H9 (cell line): Measurements from ENCODE around the gene RSPRY1. TPM values are rescaled to one million over a fixed set of nuclear protein-coding genes. Genes with fewer than 3 reads are reported as not detected.

Source experiments
- DNase-seq: peaks from one replicate; pipeline ENCODE4 v3.0.0-alpha.2; 2017
- H2AFZ ChIP-seq: one replicate; pipeline ENCODE4 v1.6.1; 2013; ENCODE audit warnings: mild to moderate bottlenecking, low read length, control low read depth, moderate library complexity
- H2AK5ac ChIP-seq: 2 replicates; pipeline ENCODE4 v1.6.1; 2013; ENCODE audit warnings: low read length, control low read depth, mixed read lengths; ENCODE audit not compliant: insufficient read length
- H2BK120ac ChIP-seq: one replicate; pipeline ENCODE4 v1.6.1; 2013; ENCODE audit warnings: low read depth, mild to moderate bottlenecking, low read length, control low read depth, inconsistent platforms; ENCODE audit not compliant: poor library complexity, severe bottlenecking
- H2BK12ac ChIP-seq: 2 replicates; pipeline ENCODE4 v1.6.1; 2013; ENCODE audit warnings: low read length, control low read depth, mixed read lengths, low read depth; ENCODE audit not compliant: insufficient read length
- H2BK15ac ChIP-seq: 2 replicates; pipeline ENCODE4 v1.6.1; 2013; ENCODE audit warnings: low read depth, low read length, control low read depth
- H2BK20ac ChIP-seq: one replicate; pipeline ENCODE4 v1.6.1; 2013; ENCODE audit warnings: low read depth, mild to moderate bottlenecking, low read length, control low read depth, inconsistent platforms; ENCODE audit not compliant: poor library complexity, severe bottlenecking
- H2BK5ac ChIP-seq: 2 replicates; pipeline ENCODE4 v1.6.1; 2013; ENCODE audit warnings: low read length, control low read depth, mixed read lengths; ENCODE audit not compliant: insufficient read length
- H3K14ac ChIP-seq: 2 replicates; pipeline ENCODE4 v1.6.1; 2013; ENCODE audit warnings: low read length, control low read depth; ENCODE audit not compliant: insufficient read depth
- H3K18ac ChIP-seq: 2 replicates; pipeline ENCODE4 v1.6.1; 2013; ENCODE audit warnings: low read depth, mild to moderate bottlenecking, mixed read lengths, low read length, control low read depth; ENCODE audit not compliant: insufficient read length
- H3K23ac ChIP-seq: 2 replicates; pipeline ENCODE4 v1.6.1; 2013; ENCODE audit warnings: low read length, control low read depth, mixed read lengths, low read depth; ENCODE audit not compliant: insufficient read length
- H3K23me2 ChIP-seq: 2 replicates; pipeline ENCODE4 v1.6.1; 2013; ENCODE audit warnings: low read depth, mild to moderate bottlenecking, mixed read lengths, low read length, control low read depth; ENCODE audit not compliant: insufficient read length, poor library complexity, severe bottlenecking
- H3K27ac ChIP-seq: 2 replicates; pipeline ENCODE4 v1.5.1; 2013; ENCODE audit warnings: low read length, control low read depth, mixed read lengths, low read depth; ENCODE audit not compliant: insufficient read length
- H3K27me3 ChIP-seq: 2 replicates; pipeline ENCODE4 v1.6.1; 2013; ENCODE audit warnings: low read length, control low read depth, inconsistent platforms; ENCODE audit not compliant: insufficient read depth
- H3K4ac ChIP-seq: 2 replicates; pipeline ENCODE4 v1.6.1; 2013; ENCODE audit warnings: low read depth, mild to moderate bottlenecking, control low read depth, inconsistent platforms, low read length, moderate library complexity
- H3K4me1 ChIP-seq: 2 replicates; pipeline ENCODE4 v1.6.1; 2013; ENCODE audit warnings: low read length, control low read depth, inconsistent platforms; ENCODE audit not compliant: insufficient read depth
- H3K4me2 ChIP-seq: 2 replicates; pipeline ENCODE4 v1.6.1; 2013; ENCODE audit warnings: low read length, control low read depth, mixed read lengths; ENCODE audit not compliant: insufficient read length, insufficient read depth
- H3K56ac ChIP-seq: 2 replicates; pipeline ENCODE4 v1.6.1; 2013; ENCODE audit warnings: low read depth, mild to moderate bottlenecking, mixed read lengths, low read length, control low read depth; ENCODE audit not compliant: insufficient read length
- H3K79me1 ChIP-seq: 2 replicates; pipeline ENCODE4 v1.6.1; 2013; ENCODE audit warnings: low read depth, mild to moderate bottlenecking, moderate library complexity, low read length, control low read depth, inconsistent platforms; ENCODE audit not compliant: insufficient read depth, poor library complexity, severe bottlenecking
- H3K79me2 ChIP-seq: 2 replicates; pipeline ENCODE4 v1.6.1; 2013; ENCODE audit warnings: low read length, control low read depth, inconsistent platforms; ENCODE audit not compliant: insufficient read depth
- H3K9ac ChIP-seq: 2 replicates; pipeline ENCODE4 v1.6.1; 2013; ENCODE audit warnings: low read length, control low read depth, mixed read lengths; ENCODE audit not compliant: insufficient read length; ENCODE audit errors: extremely low read depth
- H3K9me3 ChIP-seq: one replicate; pipeline ENCODE4 v1.6.1; 2013; ENCODE audit warnings: low read depth, low read length, inconsistent platforms; ENCODE audit not compliant: control insufficient read depth
- H3T11ph ChIP-seq: one replicate; pipeline ENCODE4 v1.6.1; 2013; ENCODE audit warnings: mild to moderate bottlenecking, low read length, control low read depth, inconsistent platforms
- H4K20me1 ChIP-seq: one replicate; pipeline ENCODE4 v1.6.1; 2013; ENCODE audit not compliant: control insufficient read depth, insufficient read length, insufficient read depth
- H4K5ac ChIP-seq: 2 replicates; pipeline ENCODE4 v1.6.1; 2013; ENCODE audit warnings: low read depth, mild to moderate bottlenecking, mixed read lengths, low read length, control low read depth; ENCODE audit not compliant: insufficient read length
- H4K8ac ChIP-seq: replicated peaks from 2 replicates; pipeline ENCODE4 v1.6.1; 2013; ENCODE audit warnings: low read length, control low read depth, mixed read lengths, low read depth; ENCODE audit not compliant: insufficient read length
- H4K91ac ChIP-seq: 2 replicates; pipeline ENCODE4 v1.6.1; 2013; ENCODE audit warnings: low read depth, mild to moderate bottlenecking, moderate library complexity, mixed read lengths, low read length, control low read depth; ENCODE audit not compliant: insufficient read length
- H3K27ac Mint-ChIP-seq, 3 experiments: 2 replicates in 2 of 3; 3 replicates in 1 of 3; pipeline ENCODE4 v1.8.0; 2020 to 2021; ENCODE audit warnings: mixed read lengths in 3 of 3, mild to moderate bottlenecking in 1 of 3, moderate library complexity in 1 of 3
- H3K27me3 Mint-ChIP-seq: 2 replicates; pipeline ENCODE4 v1.8.0; 2021; ENCODE audit warnings: low read depth, mild to moderate bottlenecking, moderate library complexity, mixed read lengths
- H3K36me3 Mint-ChIP-seq, 3 experiments: 2 replicates in 2 of 3; 3 replicates in 1 of 3; pipeline ENCODE4 v1.8.0; 2020 to 2021; ENCODE audit warnings: low read depth in 3 of 3, mixed read lengths in 3 of 3; ENCODE audit not compliant: insufficient read depth in 1 of 3
- H3K4me1 Mint-ChIP-seq, 2 experiments: 2 replicates each; pipeline ENCODE4 v1.8.0; 2020; ENCODE audit warnings: mixed read lengths in 2 of 2
- H3K4me3 Mint-ChIP-seq, 2 experiments: 2 replicates in 1 of 2; 3 replicates in 1 of 2; pipeline ENCODE4 v1.8.0; 2020 to 2021; ENCODE audit warnings: mild to moderate bottlenecking in 2 of 2, mixed read lengths in 2 of 2, moderate library complexity in 1 of 2
- H3K9me3 Mint-ChIP-seq, 2 experiments: 2 replicates in 1 of 2; 3 replicates in 1 of 2; pipeline ENCODE4 v1.8.0; 2020; ENCODE audit warnings: mild to moderate bottlenecking in 2 of 2, mixed read lengths in 2 of 2, moderate library complexity in 1 of 2
- CTCF ChIP-seq: fragments of 200-600 bp; sonication (generic); conservative IDR thresholded peaks from 3 replicates; pipeline ENCODE4 v1.8.0; 2021; ENCODE audit warnings: antibody characterized with exemption, mild to moderate bottlenecking
- WGBS: extraction: QIAGEN DNeasy Blood & Tissue Kit; methylation state at CpG from one replicate; pipeline ENCODE4 v1.1.7; 2013; ENCODE audit warnings: missing lambda C conversion rate, low lambda C conversion rate, mixed read lengths; ENCODE audit not compliant: insufficient read length; ENCODE audit errors: extremely low coverage; 5-methylcytosine and 5-hydroxymethylcytosine counted together
- total RNA-seq: library from RNA; stranded (reverse); gene quantifications from 2 replicates; pipeline ENCODE4 v1.2.1, GENCODE V29; 2021

RSPRY1 gene
- total RNA-seq, 1 experiment from 2014 or later, result 36.1 TPM

GRCh38 chr16:57238682-57239081 is 52.6 kb downstream of the RSPRY1 start:
- H3K79me2 ChIP-seq, result no peaks in the 10 kb centered on the region
- no peak overlapping the region for H3K4ac ChIP-seq
- no peak overlapping the region for H4K8ac ChIP-seq
- H2BK5ac ChIP-seq, result no peak overlapping the region
- H2AFZ ChIP-seq, result no peak overlapping the region
- no peaks in the 10 kb centered on the region for H3K27me3 Mint-ChIP-seq
- no peak overlapping the region for H2BK20ac ChIP-seq
- no peak overlapping the region for H3T11ph ChIP-seq
- no peak overlapping the region for H3K23ac ChIP-seq
- H3K23me2 ChIP-seq, result no peaks in the 10 kb centered on the region
- H2AK5ac ChIP-seq, result no peak overlapping the region
- no peak overlapping the region for H2BK15ac ChIP-seq
- no peak for TF ChIP-seq CTCF
- no peaks in the 10 kb centered on the region for H3K9me3 Mint-ChIP-seq
- no peak overlapping the region for H3K4me3 Mint-ChIP-seq
- no peak overlapping the region for H2BK12ac ChIP-seq
- H3K4me1 ChIP-seq, result no peaks in the 10 kb centered on the region
- no peak overlapping the region for H4K5ac ChIP-seq
- no peaks in the 10 kb centered on the region for H3K4me1 Mint-ChIP-seq
- H3K36me3 Mint-ChIP-seq, result peaks cover 17 to 38% (median 28%) of the 10 kb centered on the region in 3 experiments; a peak in 6 of 7 replicates
- H3K27ac ChIP-seq, result no peak overlapping the region
- DNase-seq, result no peak
- H3K27me3 ChIP-seq, result no peaks in the 10 kb centered on the region
- H4K91ac ChIP-seq, result no peak overlapping the region
- H3K27ac Mint-ChIP-seq, result no peak overlapping the region
- H3K18ac ChIP-seq, result no peak overlapping the region
- no peak overlapping the region for H2BK120ac ChIP-seq
- no peak overlapping the region for H3K56ac ChIP-seq
- H3K14ac ChIP-seq, result no peak overlapping the region
- whole genome bisulfite sequencing, result no CpG with 5 or more reads among the region's 2 CpGs
- H3K79me1 ChIP-seq, result no peaks in the 10 kb centered on the region
- H4K20me1 ChIP-seq, result no peaks in the 10 kb centered on the region
- no peak overlapping the region for H3K9ac ChIP-seq
- H3K4me2 ChIP-seq, result no peak overlapping the region
- H3K9me3 ChIP-seq, result no peaks in the 10 kb centered on the region
